ENCODE results near the gene SEMA5B.

DNA sequence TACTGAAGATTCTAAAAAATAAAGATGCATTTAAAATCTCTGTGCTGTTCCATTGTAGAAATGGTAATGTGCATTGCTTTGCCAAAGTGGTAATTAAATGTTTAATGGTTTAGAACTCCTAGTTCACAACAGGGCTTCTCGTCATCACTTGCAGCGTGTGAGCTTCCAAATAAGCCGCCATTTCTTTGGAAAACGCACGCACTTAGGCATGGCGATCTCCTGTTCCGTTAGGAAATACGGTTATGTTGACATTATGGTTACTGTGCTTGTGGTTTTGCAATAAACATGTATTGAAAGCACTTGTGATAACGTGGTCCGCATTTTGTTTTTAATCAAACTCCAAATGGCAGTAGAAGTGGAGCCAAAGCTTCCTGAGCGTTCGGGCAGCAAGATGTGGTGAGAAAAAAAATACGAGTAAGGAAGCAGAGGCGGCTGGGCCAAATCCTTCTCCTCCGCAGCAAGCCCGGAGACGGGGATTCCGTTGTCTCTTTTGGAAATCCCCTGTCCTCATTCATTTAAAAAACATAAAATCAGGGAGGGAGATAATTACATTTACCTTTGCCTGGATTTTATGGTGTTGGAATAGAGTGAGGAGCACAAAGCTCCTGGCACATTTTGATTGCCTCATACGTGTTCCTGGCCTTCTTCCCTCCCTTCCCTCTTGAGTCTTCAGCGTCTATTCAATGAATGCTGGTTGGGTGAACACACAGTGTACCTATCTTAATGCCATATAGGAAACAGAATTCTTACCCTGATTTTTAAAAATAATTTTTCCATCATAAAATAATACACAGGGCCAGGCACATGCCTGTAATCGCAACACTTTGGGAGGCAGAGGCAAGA lies 135.2 kb downstream of the SEMA5B start:
- TF ChIP-seq, protein P1, sequence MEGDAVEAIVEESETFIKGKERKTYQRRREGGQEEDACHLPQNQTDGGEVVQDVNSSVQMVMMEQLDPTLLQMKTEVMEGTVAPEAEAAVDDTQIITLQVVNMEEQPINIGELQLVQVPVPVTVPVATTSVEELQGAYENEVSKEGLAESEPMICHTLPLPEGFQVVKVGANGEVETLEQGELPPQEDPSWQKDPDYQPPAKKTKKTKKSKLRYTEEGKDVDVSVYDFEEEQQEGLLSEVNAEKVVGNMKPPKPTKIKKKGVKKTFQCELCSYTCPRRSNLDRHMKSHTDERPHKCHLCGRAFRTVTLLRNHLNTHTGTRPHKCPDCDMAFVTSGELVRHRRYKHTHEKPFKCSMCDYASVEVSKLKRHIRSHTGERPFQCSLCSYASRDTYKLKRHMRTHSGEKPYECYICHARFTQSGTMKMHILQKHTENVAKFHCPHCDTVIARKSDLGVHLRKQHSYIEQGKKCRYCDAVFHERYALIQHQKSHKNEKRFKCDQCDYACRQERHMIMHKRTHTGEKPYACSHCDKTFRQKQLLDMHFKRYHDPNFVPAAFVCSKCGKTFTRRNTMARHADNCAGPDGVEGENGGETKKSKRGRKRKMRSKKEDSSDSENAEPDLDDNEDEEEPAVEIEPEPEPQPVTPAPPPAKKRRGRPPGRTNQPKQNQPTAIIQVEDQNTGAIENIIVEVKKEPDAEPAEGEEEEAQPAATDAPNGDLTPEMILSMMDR (optimal IDR thresholded peaks at IDR 0.05 in 1 of 3, IDR thresholded peaks at IDR 0.05 in 1 of 3, conservative IDR thresholded peaks at IDR 0.05 in 1 of 3; ENCODE audit: extremely low read depth in 1 of 3, insufficient read depth in 2 of 3, low read length in 3 of 3), result no peak
- TF ChIP-seq EZH2 (IDR thresholded peaks at IDR 0.05; ENCODE audit: low read length), result no peak
